Measurements from ENCODE around the gene CKAP5.

The CKAP5 gene

GRCh38 chr11:46845740-46846509, at the start of gene CKAP5:
Gene CKAP5, minus strand, starts transcription at chr11:46846280. Its CDS starts 25,049 bp downstream, at chr11:46821231.
- peak; percentile 96 for DNase-seq (ENCODE audit: low spot score)

- no peak for DNase-seq (ENCODE audit: low spot score)
Observed at GRCh38 chr11:46895821-46896220, 49.7 kb upstream of the CKAP5 start.

GRCh38 chr11:46894961-46895360, 48.9 kb upstream of the CKAP5 start:
- DNase-seq (ENCODE audit: low spot score), result no peak

- no peak for DNase-seq (ENCODE audit: low spot score)
Observed at GRCh38 chr11:46894506-46894905, 48.4 kb upstream of the CKAP5 start.

GRCh38 chr11:46892838-46893237, 46.8 kb upstream of the CKAP5 start:
- no peak for DNase-seq (ENCODE audit: low spot score)

GRCh38 chr11:46892109-46892508, 46.0 kb upstream of the CKAP5 start:
- no peak for DNase-seq (ENCODE audit: low spot score)

GRCh38 chr11:46890665-46891064, 44.6 kb upstream of the CKAP5 start:
- DNase-seq (ENCODE audit: low spot score), result no peak

- DNase-seq (ENCODE audit: low spot score), result peak; percentile 74
Observed at GRCh38 chr11:46889689-46890475, 43.8 kb upstream of the CKAP5 start.

- no peak for DNase-seq (ENCODE audit: low spot score)
Observed at GRCh38 chr11:46889251-46889650, 43.2 kb upstream of the CKAP5 start.

GRCh38 chr11:46888636-46889035, 42.6 kb upstream of the CKAP5 start:
- no peak for DNase-seq (ENCODE audit: low spot score)

GRCh38 chr11:46886211-46886610, 40.1 kb upstream of the CKAP5 start:
- DNase-seq (ENCODE audit: low spot score), result no peak

GRCh38 chr11:46879056-46879585, 33.0 kb upstream of the CKAP5 start:
- no peak for DNase-seq (ENCODE audit: low spot score)

GRCh38 chr11:46877580-46877979, 31.5 kb upstream of the CKAP5 start:
- DNase-seq (ENCODE audit: low spot score), result no peak

- no peak for DNase-seq (ENCODE audit: low spot score)
Observed at GRCh38 chr11:46876471-46876870, 30.4 kb upstream of the CKAP5 start.

GRCh38 chr11:46874586-46874985, 28.5 kb upstream of the CKAP5 start:
- DNase-seq (ENCODE audit: low spot score), result no peak

- no peak for DNase-seq (ENCODE audit: low spot score)
Observed at GRCh38 chr11:46868912-46869311, 22.8 kb upstream of the CKAP5 start.

- DNase-seq (ENCODE audit: low spot score), result no peak
Observed at GRCh38 chr11:46865340-46865739, 19.3 kb upstream of the CKAP5 start.

- DNase-seq (ENCODE audit: low spot score), result no peak
Observed at GRCh38 chr11:46860218-46860617, 14.1 kb upstream of the CKAP5 start.

GRCh38 chr11:46858920-46859546, 13.0 kb upstream of the CKAP5 start:
- DNase-seq (ENCODE audit: low spot score), result no peak

- no peak for DNase-seq (ENCODE audit: low spot score)
Observed at GRCh38 chr11:46857666-46858065, 11.6 kb upstream of the CKAP5 start.

- DNase-seq (ENCODE audit: low spot score), result no peak
Observed at GRCh38 chr11:46856605-46857343, 10.7 kb upstream of the CKAP5 start.

GRCh38 chr11:46855863-46856262, 9.8 kb upstream of the CKAP5 start:
- no peak for DNase-seq (ENCODE audit: low spot score)
